ENCODE data around the gene ESD. TPM values are rescaled to one million over a fixed set of nuclear protein-coding genes. Genes with fewer than 3 reads are reported as not detected.

Gene ESD
- total and polyA plus RNA-seq, 2 donors (not counting 3 experiments of a cell fraction or from before 2014, with no cell fraction given) = 45.3 to 81.1 TPM

DNA sequence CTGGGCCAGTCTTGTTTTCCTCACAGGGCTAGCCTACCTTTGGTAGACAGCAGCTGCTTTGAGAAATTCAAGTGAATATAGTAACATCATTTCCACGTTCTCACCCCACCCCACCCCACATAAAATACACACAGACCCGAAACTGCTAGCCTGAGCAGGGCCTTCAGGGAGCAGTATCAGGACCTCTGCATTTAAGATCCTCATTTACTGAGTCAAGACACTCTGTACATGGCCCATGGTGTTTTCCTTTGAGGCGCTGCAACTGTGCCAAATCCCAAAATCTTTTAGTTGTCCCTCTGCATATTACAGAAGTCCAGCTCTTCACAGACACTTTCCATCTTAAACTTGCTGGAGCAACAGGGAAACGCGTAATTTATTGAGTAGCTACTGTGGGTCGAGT is 43.0 kb downstream of the ESD start:
- intact Hi-C loops (cut with micrococcal nuclease) = no loop called here
- H3K9me1 ChIP-seq (replicated peaks; ENCODE audit: control insufficient read depth, extremely low read depth, insufficient read depth, low read length) = no peaks in the 10 kb centered on the region
- H3K27me3 ChIP-seq (ENCODE audit: control insufficient read depth in 2 of 2, insufficient read depth in 2 of 2, low read length in 2 of 2) = peaks cover 0 to 1% of the 10 kb centered on the region in 2 experiments
- BruUV-seq (replicated peaks) = no TSS peak
- no peak overlapping the region for H3K4me3 ChIP-seq (replicated peaks in 1 of 3; ENCODE audit: insufficient read depth in 1 of 3, low read depth in 1 of 3, low read length in 3 of 3)
- H4K20me1 ChIP-seq (replicated peaks; ENCODE audit: control insufficient read depth, extremely low read depth, insufficient read depth, low read length) = no peaks in the 10 kb centered on the region
- peaks cover 0 to 3% of the 10 kb centered on the region in 2 experiments for H3K36me3 ChIP-seq (ENCODE audit: control insufficient read depth in 2 of 2, extremely low read depth in 1 of 2, insufficient read depth in 2 of 2, low read length in 2 of 2)
- ChIA-PET POLR2A (no interaction called here), CTCF (interaction anchor here (0.8 to 1.2 kb wide), 2 partner anchors 11 to 262 kb away, joined by 3 read pairs; no protein-coding TSS in a partner anchor)
- no peaks in the 10 kb centered on the region for H3K4me1 ChIP-seq (ENCODE audit: control insufficient read depth, extremely low read depth, insufficient read depth, low read length)
- no peaks in the 10 kb centered on the region for H3K9me3 ChIP-seq (replicated peaks; ENCODE audit: control insufficient read depth, insufficient read depth, low read length)
- H3K9ac ChIP-seq (replicated peaks; ENCODE audit: extremely low read depth, insufficient read depth, low read length) = no peak overlapping the region
- dilution Hi-C loops (cut with MboI; ENCODE audit: extremely low pct_ligation_motif_present, low sequenced_read_pairs) = no loop called here
- H3K79me2 ChIP-seq (ENCODE audit: control insufficient read depth, insufficient read depth, low read length) = no peaks in the 10 kb centered on the region
- no peak for DNase-seq (ENCODE audit: low read depth, low spot score)
- no peak overlapping the region for H3K27ac ChIP-seq (ENCODE audit: insufficient read depth, low read depth, low read length)
- H3K4me2 ChIP-seq (ENCODE audit: insufficient read depth, low read length) = no peak overlapping the region
- TF ChIP-seq JUN (IDR thresholded peaks at IDR 0.05; ENCODE audit: borderline replicate concordance, insufficient read depth, insufficient read length, low read depth) (no peak), MYC (IDR thresholded peaks at IDR 0.05; ENCODE audit: low read depth, low read length) (no peak), POLR2A (IDR thresholded peaks at IDR 0.05; ENCODE audit: low read depth, low read length) (no peak), GATA2 (IDR thresholded peaks at IDR 0.05; ENCODE audit: insufficient read depth, insufficient read length, low read depth, low read length) (no peak), EZH2 (IDR thresholded peaks at IDR 0.05; ENCODE audit: borderline replicate concordance, low read depth, low read length, severe bottlenecking) (no peak), POLR2AphosphoS5 (IDR thresholded peaks at IDR 0.05; ENCODE audit: insufficient read depth, low read depth, low read length) (no peak), FOS (IDR thresholded peaks at IDR 0.05; ENCODE audit: borderline replicate concordance, insufficient read depth, low read length) (no peak)
- TF ChIP-seq, protein P1, sequence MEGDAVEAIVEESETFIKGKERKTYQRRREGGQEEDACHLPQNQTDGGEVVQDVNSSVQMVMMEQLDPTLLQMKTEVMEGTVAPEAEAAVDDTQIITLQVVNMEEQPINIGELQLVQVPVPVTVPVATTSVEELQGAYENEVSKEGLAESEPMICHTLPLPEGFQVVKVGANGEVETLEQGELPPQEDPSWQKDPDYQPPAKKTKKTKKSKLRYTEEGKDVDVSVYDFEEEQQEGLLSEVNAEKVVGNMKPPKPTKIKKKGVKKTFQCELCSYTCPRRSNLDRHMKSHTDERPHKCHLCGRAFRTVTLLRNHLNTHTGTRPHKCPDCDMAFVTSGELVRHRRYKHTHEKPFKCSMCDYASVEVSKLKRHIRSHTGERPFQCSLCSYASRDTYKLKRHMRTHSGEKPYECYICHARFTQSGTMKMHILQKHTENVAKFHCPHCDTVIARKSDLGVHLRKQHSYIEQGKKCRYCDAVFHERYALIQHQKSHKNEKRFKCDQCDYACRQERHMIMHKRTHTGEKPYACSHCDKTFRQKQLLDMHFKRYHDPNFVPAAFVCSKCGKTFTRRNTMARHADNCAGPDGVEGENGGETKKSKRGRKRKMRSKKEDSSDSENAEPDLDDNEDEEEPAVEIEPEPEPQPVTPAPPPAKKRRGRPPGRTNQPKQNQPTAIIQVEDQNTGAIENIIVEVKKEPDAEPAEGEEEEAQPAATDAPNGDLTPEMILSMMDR (IDR thresholded peaks at IDR 0.05; ENCODE audit: extremely low read depth in 1 of 2, insufficient read depth in 1 of 2, low read depth in 1 of 2, low read length in 2 of 2) = no peak
- TF ChIP-seq, protein P2, sequence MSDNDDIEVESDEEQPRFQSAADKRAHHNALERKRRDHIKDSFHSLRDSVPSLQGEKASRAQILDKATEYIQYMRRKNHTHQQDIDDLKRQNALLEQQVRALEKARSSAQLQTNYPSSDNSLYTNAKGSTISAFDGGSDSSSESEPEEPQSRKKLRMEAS (IDR thresholded peaks at IDR 0.05; ENCODE audit: insufficient read depth, insufficient read length) = no peak
- H2AFZ ChIP-seq (ENCODE audit: low read depth, low read length) = no peak overlapping the region
- no peak for FAIRE-seq

Data from endothelial cell of umbilical vein (primary cell).